Stimulated activated CD4-positive, alpha-beta T cell treated with anti-CD3 and anti-CD28 coated beads, Interleukin-2, amount 100 ng/mL, for 48 hours (primary cell): ENCODE data around the gene LEAP2.
"Not testable (repeated sequence)": the region's sequence is repeated elsewhere in the genome, so short reads cannot be mapped to it uniquely, and the experiment has no call there.

Experiments
- DNase-seq, 2 donors: peaks; one replicate each; pipeline ENCODE4 v3.0.0-alpha.2; 2020

The LEAP2 gene

DNA sequence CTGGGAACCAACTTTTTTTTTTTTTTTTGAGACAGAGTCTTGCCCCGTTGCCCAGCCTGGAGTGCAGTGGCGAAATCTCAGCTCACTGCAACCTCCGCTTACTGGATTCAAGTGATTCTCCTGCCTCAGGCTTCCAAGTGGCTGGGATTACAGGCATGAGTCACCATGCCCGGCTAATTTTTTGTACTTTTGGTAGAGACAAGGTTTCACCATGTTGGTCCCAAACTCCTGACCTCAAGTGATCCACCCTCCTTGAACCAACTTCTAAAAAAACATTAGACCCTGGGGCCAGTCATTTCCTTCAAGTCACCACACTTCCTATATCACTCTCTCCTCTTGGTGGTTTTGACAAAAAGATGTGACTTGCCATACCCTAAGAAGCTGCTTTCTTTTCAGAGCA, 32.2 kb upstream of the LEAP2 start:
- no peak for DNase-seq

DNA sequence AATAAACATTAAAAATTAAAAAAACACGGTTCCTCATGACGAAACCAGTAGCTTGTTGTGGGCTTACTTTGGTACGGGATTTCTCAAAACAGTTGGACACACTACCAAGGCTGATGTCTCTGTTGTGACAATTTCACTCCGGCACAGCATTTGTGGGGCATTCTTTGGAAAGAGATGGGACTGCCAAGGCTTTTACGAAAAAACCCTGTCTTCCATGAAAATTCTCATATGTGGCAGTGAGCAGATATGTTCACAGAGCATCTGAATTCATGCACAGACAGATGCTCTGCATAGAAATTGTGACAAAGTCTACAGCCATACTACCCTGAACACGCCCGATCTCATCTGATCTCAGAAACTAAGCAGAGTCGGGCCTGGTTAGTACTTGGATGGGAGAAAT, 25.2 kb upstream of the LEAP2 start:
- DNase-seq: no peak

DNA sequence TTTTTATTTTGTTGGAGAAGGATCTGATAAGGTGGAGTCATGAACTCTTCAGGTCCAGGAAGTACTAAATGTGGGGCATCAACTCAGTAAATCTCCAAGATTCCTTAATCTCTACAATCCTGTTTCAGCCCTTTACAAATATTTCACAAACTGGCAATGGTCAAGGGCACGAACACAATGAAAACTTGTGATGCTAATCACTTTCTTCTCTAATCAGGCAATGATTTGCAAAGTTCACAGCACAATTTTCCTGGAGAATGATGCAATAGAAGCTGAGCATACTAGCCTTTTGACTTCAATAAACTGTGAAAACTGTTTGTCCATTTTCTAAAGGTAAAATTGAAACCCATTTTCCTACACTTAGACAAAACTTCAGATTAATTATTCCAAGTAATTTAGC, 24.1 kb upstream of the LEAP2 start:
- no peak for DNase-seq

DNA sequence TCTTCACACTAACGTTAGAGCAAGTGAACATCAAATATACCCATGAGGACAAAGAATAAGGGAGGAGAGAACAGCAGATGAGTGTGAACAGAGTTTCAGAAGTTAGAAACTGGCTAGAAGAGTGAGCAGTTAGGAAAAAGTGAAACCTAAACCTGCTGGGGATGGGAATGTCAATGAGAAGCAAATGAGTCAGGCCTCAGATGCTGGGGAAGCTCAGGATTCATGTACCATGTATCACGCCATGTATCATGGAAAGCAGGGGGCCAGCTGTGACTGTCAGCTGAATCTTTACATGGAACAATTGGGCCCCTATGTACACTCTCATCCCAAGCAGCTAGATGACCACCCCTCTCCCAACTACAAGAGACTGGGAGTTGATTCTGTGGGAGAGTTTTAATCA, 23.4 kb upstream of the LEAP2 start:
- DNase-seq: no peak

DNA sequence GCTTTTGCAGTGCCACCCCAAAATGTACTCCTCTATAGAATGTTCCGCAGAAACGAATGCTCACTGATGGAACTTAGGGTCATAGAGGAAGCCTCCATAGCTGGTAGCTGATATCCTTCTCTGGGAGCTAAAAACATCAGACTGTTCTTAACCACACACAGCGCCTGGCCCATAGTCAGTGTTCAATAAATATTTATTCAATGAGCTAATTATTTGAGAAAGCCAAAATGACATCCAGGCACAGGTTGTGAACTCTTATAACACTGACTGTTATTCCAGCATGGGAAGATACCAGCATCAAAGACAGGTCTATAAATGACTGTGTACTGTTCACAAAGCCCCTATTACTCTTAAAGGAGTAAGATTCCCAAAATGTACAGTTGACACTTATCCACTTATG, 20.1 kb upstream of the LEAP2 start:
- no peak for DNase-seq

DNA sequence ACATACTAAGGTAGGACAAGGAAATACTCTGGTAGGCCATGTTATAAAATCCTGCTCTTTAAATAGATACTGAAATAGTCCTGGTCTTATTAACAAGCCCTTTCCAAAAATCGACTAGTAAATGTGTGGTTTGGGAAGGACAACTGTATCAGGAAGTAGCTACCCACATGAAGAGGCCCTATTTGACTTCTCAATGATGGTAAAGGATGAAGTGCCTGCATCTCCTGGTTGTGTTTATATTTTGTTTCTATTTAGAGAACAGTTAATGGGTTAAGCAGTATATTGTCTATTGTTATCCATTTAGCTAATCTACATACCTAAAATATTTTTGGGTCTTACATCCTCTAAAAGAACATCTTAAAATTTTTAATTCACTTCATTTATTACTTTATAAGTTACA, 19.7 kb upstream of the LEAP2 start:
- no peak for DNase-seq

DNA sequence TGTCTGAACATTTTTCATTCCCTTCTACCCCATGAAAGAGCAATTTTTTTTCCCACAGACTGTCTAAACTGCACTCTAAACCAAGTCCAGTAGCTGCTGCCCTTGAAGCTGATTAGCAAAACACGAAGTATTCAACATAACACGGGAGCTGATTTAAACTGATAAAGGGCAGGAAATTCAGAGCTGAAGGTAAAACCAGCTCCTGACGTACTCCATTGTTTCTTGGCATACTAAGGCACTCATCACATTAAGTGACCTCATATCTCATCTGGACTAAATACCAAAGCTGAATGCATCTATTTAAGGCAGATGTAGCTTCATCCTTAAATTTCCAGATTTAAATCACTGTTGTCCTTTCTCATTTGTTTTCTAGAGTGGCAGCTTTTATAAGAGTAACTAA, 19.2 kb upstream of the LEAP2 start:
- no peak for DNase-seq

DNA sequence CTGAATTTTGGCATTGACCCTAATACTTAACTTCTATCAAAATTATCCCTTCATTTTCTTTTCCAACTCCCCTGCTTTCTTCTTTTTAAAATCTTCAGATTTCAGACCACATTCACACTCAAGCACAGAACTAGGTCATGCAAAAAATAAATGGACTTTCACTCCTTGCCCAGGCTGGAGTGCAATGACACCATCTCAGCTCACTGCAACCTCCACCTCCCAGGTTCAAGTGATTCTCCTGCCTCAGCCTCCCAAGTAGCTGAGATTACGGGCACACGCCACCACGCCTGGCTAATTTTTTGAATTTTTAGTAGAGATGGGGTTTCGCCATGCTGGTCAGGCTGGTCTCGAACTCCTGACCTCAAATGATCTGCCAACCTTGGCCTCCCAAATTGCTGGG, 18.5 kb upstream of the LEAP2 start:
- DNase-seq: not testable (repeated sequence)

DNA sequence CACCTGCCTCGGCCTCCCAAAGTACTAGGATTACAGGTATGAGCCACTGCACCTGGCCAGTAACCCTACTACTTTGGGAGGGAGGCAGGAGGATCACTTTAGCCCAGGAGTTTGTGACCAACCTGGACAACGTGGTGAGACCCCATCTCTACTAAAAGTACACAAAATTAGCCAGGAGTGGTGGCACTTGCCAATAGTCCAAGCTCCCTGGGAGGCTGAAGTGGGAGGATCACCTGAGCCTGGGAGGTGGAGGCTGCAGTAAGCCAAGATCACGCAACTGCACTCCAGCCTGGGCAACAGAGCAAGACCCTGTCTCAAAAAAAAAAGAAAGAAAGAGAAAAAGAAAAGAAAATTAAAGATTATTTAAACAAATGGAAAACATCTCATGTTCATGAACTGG, 17.5 kb upstream of the LEAP2 start:
- no peak for DNase-seq

DNA sequence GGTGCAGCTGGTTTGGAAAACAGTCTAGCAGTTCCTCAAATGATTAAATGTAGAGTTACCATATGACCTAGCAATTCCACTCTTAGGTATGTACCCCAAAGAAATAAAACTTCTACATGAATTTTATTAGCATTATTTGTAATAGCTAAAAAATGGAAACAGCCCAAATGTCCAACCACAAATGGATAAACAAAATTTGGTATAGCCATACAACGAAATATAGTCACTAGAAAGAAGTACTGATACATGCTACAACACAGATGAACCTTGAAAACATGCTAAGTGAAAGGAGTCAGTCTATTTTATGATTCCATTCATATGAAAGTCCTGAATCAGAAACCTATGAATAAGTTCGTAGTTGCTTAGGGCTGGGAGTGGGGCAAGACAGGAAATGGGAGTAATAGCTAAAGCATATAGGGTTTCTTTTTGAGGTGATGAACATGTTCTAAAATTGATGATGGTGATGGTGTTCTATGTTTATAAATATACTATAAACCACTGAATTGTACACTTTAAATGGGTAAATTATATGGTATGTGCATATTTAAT, 13.5 kb upstream of the LEAP2 start:
- DNase-seq: no peak

DNA sequence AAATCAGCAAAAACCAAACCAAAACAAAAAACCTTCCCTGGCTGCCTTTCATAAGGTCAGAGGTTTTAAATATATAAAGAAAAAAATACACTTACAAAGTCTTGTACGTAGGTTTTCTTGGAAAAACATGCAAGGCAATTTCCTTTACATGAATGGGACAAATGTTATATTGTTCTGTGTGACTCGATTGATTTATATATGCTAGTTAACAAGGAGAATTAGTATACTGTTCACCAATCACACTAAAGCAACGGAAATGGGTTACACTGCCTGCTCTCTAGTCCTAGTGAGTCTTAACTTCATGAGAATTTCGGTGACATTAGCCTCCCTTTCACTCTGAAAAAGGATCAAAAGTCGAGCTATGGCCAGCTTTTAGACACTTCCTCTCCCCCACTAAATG, 12.7 kb upstream of the LEAP2 start:
- no peak for DNase-seq

DNA sequence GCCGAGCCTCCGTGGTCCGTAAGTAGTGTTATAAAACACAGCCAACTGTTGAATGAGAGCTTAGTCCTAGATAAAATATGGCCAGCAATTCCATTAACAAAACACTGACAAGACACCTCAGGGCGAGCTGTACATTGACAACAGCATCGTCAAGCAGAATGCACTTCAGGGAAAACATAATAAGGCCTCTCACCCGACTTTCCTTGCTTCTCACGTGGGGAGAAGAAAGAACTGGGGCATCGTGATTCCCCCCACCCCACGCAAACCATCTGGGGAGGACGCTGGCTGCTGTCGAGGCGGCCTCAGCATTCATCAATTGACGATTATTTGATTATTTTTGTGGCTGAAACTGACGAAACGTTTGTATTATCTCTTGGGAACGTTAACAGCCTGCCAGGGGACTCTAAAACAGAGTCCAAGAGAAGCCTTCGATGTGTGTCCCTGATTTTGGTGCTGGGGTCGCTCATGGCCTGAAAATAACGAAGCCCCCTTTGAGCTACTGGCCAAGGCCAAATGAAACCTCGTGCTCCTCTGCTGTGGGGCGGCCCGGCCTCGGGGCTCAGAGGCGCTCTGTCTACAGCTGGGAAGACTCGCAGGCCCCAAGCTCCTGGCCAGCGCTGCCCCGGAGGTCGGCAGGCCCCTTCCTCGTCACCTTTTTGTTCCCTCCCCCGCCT, 7.7 kb upstream of the LEAP2 start:
- no peak for DNase-seq

DNA sequence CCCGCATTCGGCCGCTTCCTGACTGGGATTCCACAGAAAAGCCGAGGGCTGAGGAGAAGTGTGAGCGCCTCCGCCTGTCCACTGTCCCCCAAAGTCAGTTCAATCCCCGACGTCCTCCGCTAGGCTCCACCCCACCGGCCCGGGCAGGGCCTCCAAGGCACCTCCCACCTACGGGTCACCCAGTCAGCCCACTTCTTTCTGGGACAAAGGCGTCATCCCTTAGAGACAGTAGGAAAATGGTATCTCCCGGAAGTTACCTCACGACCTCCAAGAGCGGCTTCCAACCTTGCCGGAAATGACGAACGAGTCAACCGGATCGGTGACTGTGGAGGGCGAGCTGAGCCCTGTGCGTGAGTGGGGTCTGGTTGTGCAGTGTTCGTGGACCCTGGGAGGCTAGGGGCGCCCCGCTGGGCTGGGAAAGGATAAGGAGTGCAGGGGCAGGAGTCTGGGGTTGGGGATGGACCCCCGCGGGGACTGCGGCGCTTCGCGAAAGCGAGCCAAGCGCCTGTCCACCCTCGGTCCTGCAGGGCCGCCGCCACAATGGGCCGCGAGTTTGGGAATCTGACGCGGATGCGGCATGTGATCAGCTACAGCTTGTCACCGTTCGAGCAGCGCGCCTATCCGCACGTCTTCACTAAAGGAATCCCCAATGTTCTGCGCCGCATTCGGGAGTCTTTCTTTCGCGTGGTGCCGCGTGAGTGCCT, 7.0 kb upstream of the LEAP2 start, which contains the start of the genes GDF9 and UQCRQ:
TSS of gene GDF9 (minus strand) at position 128 of the 704 bp plus-strand sequence. CDS start 1,936 bp downstream, outside the sequence.
TSS of gene UQCRQ (plus strand) at position 301 of the 704 bp plus-strand sequence. CDS start at position 541, 240 bp downstream.
- DNase-seq: peak; percentile 77 to 83

DNA sequence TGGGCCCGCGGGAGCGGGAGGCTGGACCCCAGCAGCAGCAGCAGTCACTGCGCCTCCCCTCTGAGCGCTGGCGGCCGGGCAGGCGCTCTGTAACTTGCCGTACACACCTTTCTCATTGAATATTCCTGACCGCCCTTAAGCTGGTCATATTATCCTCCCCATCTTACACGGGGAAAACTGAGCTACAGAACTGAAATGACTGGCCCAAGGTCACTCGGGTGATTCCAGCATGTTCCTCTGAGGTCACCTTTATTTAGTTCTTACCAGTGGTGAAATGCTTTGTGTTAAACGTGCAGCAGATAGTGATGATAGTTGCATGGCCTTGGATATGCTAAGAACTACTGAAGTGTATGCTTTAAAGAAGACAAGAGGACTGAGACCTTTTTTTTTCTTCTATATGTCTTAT, 6.4 kb upstream of the LEAP2 start:
- no peak for DNase-seq

DNA sequence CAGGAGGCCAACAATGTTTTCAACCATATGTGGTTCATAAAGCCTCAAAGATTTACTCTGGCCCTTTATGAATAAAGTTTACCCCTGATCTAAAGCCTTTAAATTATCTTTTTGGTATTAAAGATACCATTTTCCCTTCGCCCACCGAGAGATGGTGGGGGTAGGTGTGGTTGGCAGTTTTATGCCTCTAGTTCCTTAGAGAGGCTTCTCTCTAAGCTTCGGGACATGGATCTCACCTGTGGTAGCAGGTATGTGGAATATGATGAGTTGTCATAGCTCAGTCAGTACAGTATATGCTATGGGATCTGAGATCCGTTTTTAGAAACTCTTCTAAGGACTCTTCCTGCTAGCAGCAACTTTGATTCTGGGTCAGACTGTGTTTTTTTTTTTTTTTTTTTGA, 4.7 kb upstream of the LEAP2 start:
- no peak for DNase-seq

DNA sequence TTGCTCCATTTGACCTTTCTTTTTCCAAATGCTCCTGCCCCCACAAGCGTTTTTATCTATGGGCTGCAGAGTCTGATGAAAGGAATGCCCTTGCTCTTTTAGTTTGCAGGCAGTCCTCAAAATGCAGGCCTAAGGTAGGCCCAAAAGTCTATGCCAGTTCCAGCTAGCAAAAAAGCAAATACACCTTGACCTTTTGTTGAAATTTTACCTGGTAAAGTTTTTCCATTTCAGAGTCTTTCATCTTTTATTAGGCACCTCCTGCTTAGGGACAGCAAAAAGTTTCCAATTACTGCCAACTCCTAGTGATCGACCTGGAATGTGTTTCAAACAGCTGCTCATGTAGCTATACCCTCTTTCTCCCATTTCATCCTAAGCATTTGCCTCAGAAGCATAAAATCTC, 2.7 kb upstream of the LEAP2 start:
- DNase-seq: no peak

DNA sequence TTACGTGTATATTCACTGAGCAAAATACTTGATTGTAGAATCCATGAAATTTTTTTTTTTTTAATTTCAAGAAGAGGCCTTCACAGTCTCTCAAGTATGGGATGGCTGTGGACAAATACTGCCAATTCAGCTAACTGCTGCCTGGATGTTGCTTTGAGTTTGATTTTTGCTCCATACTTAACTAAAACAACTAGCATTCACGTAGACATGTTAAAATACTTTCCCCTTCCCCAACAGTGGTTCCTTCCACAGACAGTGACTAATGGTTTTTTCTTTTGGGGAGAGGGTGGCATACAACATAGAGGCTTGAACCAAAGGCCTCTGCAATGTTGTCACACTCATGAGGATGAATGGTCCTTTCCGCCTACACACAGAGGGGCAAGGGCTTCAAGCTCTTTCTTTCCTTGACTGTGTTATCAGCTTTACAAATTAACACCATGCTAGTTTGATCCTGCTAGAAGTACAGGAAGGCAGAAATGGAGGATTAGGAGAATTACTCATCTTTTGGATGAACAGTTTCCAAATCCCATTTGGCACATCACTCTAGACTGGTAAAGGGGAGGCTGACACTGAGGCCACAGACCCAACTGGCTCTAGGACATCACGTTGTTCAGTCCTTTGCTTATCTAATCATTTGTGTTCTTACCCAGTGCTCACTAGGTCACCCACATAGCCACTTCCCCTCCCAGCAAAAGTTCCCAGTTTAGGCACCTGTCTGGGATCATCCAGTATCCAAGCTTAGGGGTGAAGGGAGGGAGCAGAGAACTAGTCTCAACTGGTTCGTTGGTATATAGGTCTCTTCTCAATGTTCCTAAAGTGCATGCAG, 1.8 kb upstream of the LEAP2 start:
- no peak for DNase-seq

DNA sequence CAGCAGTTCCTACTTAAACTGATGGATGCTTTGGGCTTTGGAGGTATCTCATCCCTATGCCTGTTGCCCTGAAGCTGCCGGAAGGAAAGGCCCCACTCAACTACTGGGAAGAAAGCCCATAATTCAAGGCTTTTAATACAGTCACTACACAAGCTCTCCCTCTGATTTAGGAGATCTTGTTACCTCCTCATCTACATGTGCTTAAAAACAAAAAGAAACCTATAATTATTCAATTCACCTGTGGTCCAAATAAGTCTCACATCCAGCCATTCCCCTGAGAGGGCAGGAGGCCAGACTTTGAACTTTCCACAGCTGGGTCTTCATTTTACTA, 715 bp upstream of the LEAP2 start:
- no peak for DNase-seq

DNA sequence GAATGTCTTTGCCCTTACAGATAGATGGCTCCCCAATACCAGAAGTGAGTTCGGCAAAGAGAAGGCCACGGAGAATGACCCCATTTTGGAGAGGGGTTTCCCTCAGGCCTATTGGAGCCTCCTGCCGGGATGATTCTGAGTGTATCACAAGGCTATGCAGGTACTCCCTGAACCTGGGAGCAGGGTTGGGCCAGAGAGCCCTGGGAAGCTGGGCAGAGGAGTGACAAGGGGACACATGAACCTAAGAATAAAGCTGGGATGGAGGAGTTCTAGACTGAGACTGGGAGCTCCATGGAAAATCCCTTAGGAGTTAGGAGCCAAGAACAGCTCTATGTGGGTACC, 433 bp downstream of the LEAP2 start:
- no peak for DNase-seq

DNA sequence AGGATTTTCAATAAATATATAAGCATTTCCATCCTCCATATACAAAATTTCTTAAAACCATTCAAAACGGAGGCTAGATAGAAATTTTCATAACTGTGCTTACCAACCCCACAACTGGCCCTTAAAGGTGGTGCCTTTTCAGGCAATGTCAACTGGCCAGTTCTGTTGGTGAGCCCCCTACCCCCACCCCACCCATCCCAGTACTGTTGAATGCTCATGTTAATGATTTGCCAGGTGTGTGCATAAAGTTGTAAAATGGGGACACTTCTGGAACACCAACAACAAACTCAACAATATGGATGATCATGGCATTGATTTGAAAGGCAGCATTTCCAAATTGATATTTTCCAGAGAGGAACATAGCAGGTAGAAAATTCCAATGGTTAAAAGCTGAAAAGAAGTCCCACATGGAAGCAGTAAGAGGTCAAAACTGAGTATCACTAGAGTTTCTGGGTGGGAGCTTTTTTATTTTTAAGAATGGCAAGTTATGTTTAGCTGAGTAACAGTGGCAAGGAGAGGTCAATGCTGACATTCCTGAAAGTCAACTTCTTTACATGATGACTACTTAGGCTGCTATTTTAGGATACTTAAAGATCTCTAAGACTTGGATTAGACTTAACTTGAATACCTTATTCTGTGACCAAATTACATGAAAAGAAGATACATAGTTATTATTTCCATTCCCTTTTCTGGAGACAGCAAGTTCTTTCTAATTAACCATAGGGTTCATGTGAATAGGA, 2.7 kb downstream of the LEAP2 start:
- no peak for DNase-seq

DNA sequence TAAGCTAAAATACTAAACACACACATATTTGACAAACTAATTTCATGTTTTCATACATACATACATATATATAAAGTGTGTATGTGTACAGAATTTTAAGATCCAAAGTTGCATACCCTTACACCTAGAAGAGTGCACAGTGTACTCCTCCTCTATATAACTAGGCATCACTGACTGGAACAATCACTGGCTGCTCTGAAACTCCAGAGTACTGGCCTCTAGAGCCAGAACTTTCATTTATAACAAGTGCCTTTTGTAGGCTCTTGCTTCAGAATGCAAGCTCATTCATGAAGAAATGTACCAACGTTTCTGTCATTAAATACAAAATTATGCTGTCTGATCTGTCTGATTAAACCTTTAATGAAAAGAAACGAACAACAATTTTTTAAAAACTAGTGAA, 4.0 kb downstream of the LEAP2 start:
- no peak for DNase-seq

DNA sequence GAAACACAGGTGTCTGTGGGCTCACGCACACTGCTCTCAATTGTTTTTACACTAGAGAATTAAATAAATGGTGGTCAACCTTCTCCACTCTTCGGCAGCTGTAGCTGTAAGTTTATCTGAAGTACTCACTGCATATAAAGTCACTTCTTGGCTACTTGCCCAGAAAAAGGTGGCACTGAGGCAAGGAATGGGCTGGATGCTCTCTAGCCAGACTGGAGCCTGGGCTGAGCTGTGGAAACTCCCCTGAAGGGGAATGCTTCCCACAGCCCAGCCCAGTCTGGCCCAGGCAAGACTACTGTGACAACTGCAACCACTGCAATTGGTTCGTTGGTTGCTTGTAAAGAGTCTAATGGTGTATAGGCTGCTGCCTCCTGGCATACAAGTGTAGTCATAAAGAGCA, 4.5 kb downstream of the LEAP2 start:
- no peak for DNase-seq

DNA sequence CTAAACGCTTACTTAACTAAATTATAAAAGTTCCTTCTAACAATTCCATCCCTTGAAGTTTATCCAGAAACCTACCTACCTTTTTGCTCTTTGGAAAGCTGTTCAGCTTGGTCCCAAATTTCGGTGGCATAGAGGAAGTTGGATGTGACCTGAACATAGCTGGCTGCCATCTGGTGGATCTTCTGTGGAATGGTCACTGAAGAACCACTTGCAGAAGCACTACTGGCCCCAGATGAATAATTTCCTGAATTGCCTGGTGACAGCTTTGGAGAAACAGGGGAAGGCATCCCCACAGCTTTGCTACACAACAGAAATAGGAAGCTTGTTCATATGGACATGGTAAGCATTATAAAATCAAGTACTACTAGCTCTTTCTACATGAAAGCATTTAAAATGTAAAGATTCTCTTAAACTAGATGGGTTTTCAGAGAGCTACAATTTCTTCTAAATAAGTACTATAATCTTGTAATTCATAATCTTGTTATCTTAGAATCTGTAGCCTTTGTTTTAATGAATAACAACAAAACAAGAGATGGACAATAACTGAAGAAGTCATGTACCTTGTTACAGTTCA, 9.9 kb downstream of the LEAP2 start:
- no peak for DNase-seq
